GM12872 (cell line): ENCODE results near the gene NRXN3.

ENCODE experiments used
- CTCF ChIP-seq: IDR thresholded peaks from 3 replicates; pipeline ENCODE4 v1.5.1; 2011; ENCODE audit warnings: low read depth, mild to moderate bottlenecking, low read length, moderate library complexity; ENCODE audit not compliant: insufficient read depth

The NRXN3 gene

GRCh38 chr14:78970677-78971076 is 800.5 kb downstream of the NRXN3 start:
- TF ChIP-seq CTCF: no peak

GRCh38 chr14:78972440-78972839 is 802.3 kb downstream of the NRXN3 start:
- no peak for TF ChIP-seq CTCF

- TF ChIP-seq CTCF: no peak
Measured at GRCh38 chr14:78974691-78975090, 804.5 kb downstream of the NRXN3 start.

- TF ChIP-seq CTCF: no peak
Measured at GRCh38 chr14:78975734-78976133, 805.6 kb downstream of the NRXN3 start.

GRCh38 chr14:78978896-78979295 is 808.7 kb downstream of the NRXN3 start:
- no peak for TF ChIP-seq CTCF

GRCh38 chr14:78982551-78982950 is 812.4 kb downstream of the NRXN3 start:
- TF ChIP-seq CTCF: no peak

- TF ChIP-seq CTCF: no peak
Measured at GRCh38 chr14:78983126-78983525, 813.0 kb downstream of the NRXN3 start.
